A673 (cell line): ENCODE data around the gene NR1D1. TPM values are rescaled to one million over a fixed set of nuclear protein-coding genes. Genes with fewer than 3 reads are reported as not detected.

Experiments
- BruUV-seq: library from RNA; stranded (reverse); fragments of 400-500 nt; replicated peaks from 2 replicates; lab custom pipeline; 2021; lab: Mats Ljungman, UMichigan
- CTCF ChIA-PET: fragments of 300-600 bp; sonication (Branson Sonifier 250); formaldehyde crosslinking; loops from one replicate; lab custom pipeline; 2022; ENCODE audit warnings: antibody characterized with exemption; lab: Charles Lee
- POLR2A ChIA-PET: fragments of 300-600 bp; sonication (Branson Sonifier 250); formaldehyde crosslinking; loops from one replicate; lab custom pipeline; 2022; ENCODE audit warnings: antibody characterized with exemption; ENCODE audit not compliant: low non-redundant PET; lab: Charles Lee
- DNase-seq: peaks from one replicate; pipeline ENCODE4 v3.0.0-alpha.2; 2015; ENCODE audit warnings: low spot score
- H3K27ac ChIP-seq: fragments of 200-600 bp; sonication (generic); 2 replicates; pipeline ENCODE4 v1.5.1; 2016; ENCODE audit warnings: mixed run types, low read depth, mild to moderate bottlenecking, mixed read lengths, antibody characterized with exemption, low read length; ENCODE audit not compliant: poor library complexity, severe bottlenecking
- H3K27me3 ChIP-seq: fragments of 200-600 bp; sonication (generic); replicated peaks from 2 replicates; pipeline ENCODE4 v1.6.1; 2017; ENCODE audit warnings: mixed run types, low read depth, mild to moderate bottlenecking, mixed read lengths, antibody characterized with exemption, low read length; ENCODE audit not compliant: insufficient read depth, poor library complexity
- H3K36me3 ChIP-seq: fragments of 200-600 bp; sonication (generic); 2 replicates; pipeline ENCODE4 v1.6.1; 2016; ENCODE audit warnings: mixed run types, mild to moderate bottlenecking, mixed read lengths, antibody characterized with exemption, low read length; ENCODE audit not compliant: insufficient read depth, poor library complexity, severe bottlenecking
- H3K4me1 ChIP-seq: fragments of 200-600 bp; sonication (generic); 2 replicates; pipeline ENCODE4 v1.6.1; 2017; ENCODE audit warnings: mixed run types, mild to moderate bottlenecking, mixed read lengths, antibody characterized with exemption, low read length; ENCODE audit not compliant: insufficient read depth, poor library complexity, severe bottlenecking
- H3K4me3 ChIP-seq: fragments of 200-600 bp; sonication (generic); 2 replicates; pipeline ENCODE4 v1.5.1; 2016; ENCODE audit warnings: low read depth, mixed run types, mild to moderate bottlenecking, mixed read lengths, low read length; ENCODE audit not compliant: poor library complexity, severe bottlenecking
- H3K9me3 ChIP-seq: fragments of 200-600 bp; sonication (generic); 2 replicates; pipeline ENCODE4 v1.6.1; 2016; ENCODE audit warnings: mixed run types, low read depth, mild to moderate bottlenecking, mixed read lengths, antibody characterized with exemption, low read length; ENCODE audit not compliant: poor library complexity, severe bottlenecking
- CTCF ChIP-seq: fragments of 300-800, 200-600 bp; sonication (generic); conservative IDR thresholded peaks from 2 replicates; pipeline ENCODE4 v1.5.1; 2017; ENCODE audit warnings: low read depth, mild to moderate bottlenecking, antibody characterized with exemption, low read length, moderate library complexity, mixed read lengths
- EZH2 ChIP-seq: fragments of 200-600 bp; sonication (generic); IDR thresholded peaks from 2 replicates; pipeline ENCODE4 v1.6.1; 2017; ENCODE audit warnings: borderline replicate concordance, low read depth, mild to moderate bottlenecking, mixed read lengths, antibody characterized with exemption, low read length; ENCODE audit not compliant: poor library complexity, severe bottlenecking
- intact Hi-C: fragments of 100-400 bp; cut with micrococcal nuclease; formaldehyde crosslinking; loops from one replicate; pipeline ENCODE4 v1.10.0; 2022; ENCODE audit not compliant: unreplicated experiment
- total RNA-seq: library from RNA; stranded (reverse); gene quantifications from 2 replicates; pipeline ENCODE4 v1.2.3, GENCODE V29; 2021

NR1D1 gene
- total RNA-seq, 1 experiment from 2014 or later, result 2.6 TPM

GRCh38 chr17:40130352-40131042 lies 30.1 kb upstream of the NR1D1 start:
- no peaks in the 10 kb centered on the region for H3K4me1 ChIP-seq
- ChIA-PET CTCF (no interaction called here), POLR2A (no interaction called here)
- H3K4me3 ChIP-seq, result no peak overlapping the region
- intact Hi-C loops, result no loop called here
- no TSS peak for BruUV-seq
- peaks cover 69% of the 10 kb centered on the region for H3K36me3 ChIP-seq
- H3K9me3 ChIP-seq, result no peaks in the 10 kb centered on the region
- no peak for TF ChIP-seq CTCF
- no peak for TF ChIP-seq EZH2
- no peaks in the 10 kb centered on the region for H3K27me3 ChIP-seq
- no peak overlapping the region for H3K27ac ChIP-seq
- DNase-seq, result no peak

GRCh38 chr17:40129498-40129897 lies 29.1 kb upstream of the NR1D1 start:
- ChIA-PET CTCF (no interaction called here), POLR2A (no interaction called here)
- no peak overlapping the region for H3K27ac ChIP-seq
- H3K9me3 ChIP-seq, result no peaks in the 10 kb centered on the region
- no TSS peak for BruUV-seq
- intact Hi-C loops, result no loop called here
- no peaks in the 10 kb centered on the region for H3K4me1 ChIP-seq
- peaks cover 59% of the 10 kb centered on the region for H3K36me3 ChIP-seq
- no peak overlapping the region for H3K4me3 ChIP-seq
- TF ChIP-seq CTCF (no peak), EZH2 (no peak)
- H3K27me3 ChIP-seq, result no peaks in the 10 kb centered on the region
- DNase-seq, result no peak

GRCh38 chr17:40124279-40125141 lies 24.1 kb upstream of the NR1D1 start:
- no peak for DNase-seq
- ChIA-PET POLR2A (no interaction called here), CTCF (interaction anchor here (0.7 kb wide), 1 partner anchor 11 kb away, joined by 3 read pairs; no protein-coding TSS in a partner anchor)
- no TSS peak for BruUV-seq
- Histone ChIP-seq H3K36me3 (peaks cover 24% of the 10 kb centered on the region), H3K4me3 (peak overlapping the region; percentile 96), H3K27me3 (no peaks in the 10 kb centered on the region), H3K4me1 (no peaks in the 10 kb centered on the region), H3K9me3 (no peaks in the 10 kb centered on the region), H3K27ac (no peak overlapping the region)
- TF ChIP-seq CTCF, result no peak
- TF ChIP-seq EZH2, result no peak
- intact Hi-C loops, result no loop called here
